HG03432 (cell line): ENCODE data around the gene TPCN2.

Experiments
- ATAC-seq: cut with Tn5 transposase; IDR thresholded peaks from one replicate; pipeline ENCODE4 v1.9.1; 2021; ENCODE audit warnings: mild to moderate bottlenecking, moderate library complexity; ENCODE audit not compliant: unreplicated experiment

TPCN2 gene

DNA sequence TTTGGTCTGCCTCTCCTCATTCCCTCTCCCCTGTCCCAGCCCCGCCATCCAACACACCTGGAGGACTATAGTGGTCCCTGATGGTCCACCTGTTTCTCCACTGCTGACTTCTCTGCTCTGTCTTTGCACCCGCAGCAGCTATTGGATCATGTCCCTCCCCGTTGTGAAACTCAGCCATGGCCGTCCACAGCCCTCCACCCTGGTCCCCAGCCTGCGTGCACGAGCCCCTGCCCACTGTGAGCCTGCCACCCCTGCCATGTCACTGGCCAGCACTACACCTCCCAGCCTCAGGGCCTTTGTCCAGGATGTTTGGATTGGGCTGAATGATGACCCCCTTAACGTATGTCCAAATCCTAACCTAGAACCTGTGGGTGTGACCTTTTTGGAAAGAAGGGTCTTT lies 59.3 kb downstream of the TPCN2 start:
- ATAC-seq, result no peak

DNA sequence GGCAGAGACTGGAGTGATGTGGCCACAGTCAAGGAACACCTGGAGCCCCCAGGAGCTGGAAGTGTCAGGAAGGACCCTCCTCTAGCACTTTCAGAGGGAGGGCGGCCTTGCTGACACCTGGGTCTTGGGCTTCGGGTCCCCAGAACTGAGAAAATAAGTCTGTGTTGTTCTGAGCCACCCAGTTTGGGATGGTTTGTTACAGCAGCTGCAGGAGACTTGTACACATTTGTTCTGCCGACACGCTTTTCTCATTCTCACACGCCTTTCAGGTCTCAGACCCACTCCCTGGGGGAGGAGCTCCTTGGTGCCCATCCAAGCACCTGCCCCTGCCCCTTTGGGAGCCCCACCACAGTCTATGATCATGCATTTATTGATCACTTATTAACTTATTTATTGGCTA lies 59.8 kb downstream of the TPCN2 start:
- ATAC-seq, result no peak

DNA sequence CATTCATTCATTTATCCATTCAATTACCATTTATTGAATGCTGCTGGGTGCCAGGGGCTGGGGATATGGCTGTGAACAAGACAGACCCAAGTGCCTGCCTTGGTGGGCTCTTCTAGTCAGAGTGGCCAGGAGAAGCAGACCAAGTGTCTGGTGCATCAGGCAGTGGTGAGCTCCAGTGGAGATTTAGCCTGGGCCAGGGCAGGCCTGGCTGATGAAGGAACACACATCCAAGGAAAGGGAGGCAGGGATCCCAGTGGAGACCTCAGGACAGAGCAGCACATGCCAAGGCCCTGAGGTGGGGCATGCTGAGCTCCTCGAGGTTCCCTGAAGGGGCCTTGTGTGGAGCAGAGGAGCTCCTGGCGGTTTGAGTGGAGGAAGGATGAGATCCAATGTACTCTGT lies 60.4 kb downstream of the TPCN2 start:
- ATAC-seq, result no peak

DNA sequence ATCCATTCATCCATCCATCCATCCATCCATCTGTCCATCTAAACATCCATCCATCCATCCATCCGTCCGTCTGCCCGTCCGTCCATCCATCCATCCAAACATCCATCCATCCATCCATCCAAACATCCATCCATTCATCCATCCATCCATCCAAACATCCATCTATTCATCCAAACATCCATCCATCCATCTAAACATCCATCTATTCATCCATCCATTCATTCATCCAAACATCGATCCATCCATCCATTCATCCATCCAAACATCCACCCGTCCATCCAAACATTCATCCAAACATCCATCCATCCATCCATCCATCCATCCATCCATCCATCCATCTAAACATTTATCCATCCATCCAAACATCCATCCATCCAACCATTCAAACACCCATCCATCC lies 61.7 kb downstream of the TPCN2 start:
- ATAC-seq, result no peak

DNA sequence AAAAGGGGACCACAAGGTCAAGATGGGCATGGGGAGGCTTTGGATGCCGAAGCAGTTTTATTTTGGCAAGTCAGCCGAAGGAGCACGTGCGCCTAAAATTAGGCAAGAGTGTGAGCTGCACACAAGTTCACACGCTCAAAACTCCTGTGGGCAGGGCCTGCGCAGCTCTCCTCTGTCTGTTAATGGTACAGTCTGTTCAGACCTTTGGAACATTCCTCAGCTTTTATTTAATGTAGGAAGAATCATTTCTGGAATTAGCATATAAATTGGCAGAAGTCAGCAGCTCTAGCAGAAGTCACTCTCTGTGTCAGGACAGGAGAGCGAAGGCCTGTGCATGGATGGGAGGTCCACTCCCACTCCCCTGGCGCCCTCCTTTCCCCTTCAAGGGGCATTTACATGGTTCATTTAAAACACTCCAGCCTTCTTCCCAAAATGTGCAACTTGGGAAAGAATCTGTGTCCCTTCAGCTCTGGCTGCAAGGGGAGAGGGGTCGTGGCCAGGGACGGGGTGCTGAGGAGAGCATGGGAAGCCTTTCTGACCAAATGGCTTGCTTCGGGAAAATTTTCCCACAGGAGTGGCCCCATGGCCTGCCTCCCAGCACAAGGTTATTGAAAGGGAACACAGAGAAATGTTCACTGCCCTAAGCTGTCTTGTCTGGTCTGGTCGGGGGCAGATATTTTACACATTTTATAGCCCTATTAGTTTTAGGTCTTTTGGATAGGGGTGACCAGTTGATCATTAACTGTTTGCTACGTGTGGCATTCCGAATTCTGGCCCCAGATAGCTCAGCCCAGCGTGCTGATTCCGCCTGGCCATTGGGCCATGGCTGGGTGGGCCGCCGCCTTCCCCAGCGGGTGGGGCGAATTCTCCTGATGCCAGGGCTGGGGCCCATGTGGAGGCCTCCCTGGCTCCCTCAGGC lies 63.2 kb downstream of the TPCN2 start:
- no peak for ATAC-seq

DNA sequence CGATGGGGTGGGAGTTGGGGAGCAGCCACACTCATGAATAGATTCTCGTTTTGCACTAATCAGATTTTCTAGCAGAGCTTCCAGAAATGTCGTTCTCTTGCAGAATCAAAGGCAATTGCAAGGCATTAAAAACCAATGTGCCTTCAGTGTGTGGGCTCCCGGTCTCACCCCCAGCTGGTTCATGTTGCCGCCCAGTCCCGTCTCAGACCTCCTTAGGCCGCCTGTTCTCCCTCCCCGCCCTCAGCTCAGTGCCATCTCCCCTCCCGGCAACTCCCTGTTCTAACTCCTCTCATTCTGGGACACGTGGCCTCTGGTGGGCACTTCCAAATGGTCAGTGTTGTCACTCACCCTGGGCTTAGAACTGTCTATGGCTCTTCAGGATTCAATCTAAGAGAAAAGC lies 64.5 kb downstream of the TPCN2 start:
- ATAC-seq, result no peak

DNA sequence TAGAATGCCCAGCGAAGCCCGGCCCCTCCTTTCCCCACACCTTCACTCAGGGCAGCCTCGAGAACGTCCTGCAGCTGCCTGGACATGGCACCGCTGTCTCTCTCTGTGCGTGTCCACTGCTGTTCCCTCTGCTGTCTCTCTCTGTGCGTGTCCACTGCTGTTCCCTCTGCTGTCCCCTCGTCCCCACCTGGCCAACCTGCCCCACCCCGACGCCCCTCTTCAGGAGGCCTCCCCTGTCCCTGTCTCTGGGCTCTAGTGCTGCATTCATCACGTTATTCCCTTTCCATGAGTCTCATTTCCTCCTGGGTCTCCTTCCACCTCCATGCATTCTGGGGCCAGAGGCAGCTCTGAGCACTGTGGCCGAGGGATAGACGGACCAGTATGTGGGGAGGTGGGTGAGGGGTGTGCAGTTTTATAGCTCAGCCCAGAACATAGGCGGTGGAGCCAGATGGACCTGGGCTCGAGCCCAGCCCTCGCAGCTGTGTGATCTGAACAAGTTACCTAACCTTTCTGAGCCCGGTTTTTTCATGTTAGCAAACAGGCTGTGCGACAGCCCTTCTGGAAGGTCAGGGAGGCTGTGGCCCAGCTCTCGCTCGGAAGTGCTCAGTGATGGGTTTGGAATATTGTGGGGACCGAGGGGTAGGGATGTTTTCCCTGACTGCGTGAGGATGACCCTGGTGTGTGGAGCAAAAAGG lies 65.1 kb downstream of the TPCN2 start:
- no peak for ATAC-seq

DNA sequence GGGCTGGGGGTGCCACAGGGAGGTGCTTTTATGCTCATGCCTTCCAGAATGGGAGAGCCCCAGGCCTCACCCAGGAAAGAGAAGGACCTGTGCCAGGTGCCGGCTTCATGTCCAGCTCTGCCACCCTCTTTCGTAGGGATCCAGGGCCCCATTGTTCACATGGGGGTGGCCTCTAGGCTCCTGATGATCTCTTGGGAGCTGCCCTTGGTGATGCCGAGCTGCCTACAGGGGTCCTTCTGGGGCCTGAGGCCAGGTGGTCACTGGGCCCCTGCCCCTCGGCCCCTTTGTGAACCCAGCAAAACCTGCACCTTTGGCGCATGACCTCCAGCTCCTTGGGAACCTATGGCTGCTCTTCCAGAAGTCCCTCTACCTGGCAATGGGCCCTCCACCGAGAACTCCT lies 65.6 kb downstream of the TPCN2 start:
- ATAC-seq, result no peak

DNA sequence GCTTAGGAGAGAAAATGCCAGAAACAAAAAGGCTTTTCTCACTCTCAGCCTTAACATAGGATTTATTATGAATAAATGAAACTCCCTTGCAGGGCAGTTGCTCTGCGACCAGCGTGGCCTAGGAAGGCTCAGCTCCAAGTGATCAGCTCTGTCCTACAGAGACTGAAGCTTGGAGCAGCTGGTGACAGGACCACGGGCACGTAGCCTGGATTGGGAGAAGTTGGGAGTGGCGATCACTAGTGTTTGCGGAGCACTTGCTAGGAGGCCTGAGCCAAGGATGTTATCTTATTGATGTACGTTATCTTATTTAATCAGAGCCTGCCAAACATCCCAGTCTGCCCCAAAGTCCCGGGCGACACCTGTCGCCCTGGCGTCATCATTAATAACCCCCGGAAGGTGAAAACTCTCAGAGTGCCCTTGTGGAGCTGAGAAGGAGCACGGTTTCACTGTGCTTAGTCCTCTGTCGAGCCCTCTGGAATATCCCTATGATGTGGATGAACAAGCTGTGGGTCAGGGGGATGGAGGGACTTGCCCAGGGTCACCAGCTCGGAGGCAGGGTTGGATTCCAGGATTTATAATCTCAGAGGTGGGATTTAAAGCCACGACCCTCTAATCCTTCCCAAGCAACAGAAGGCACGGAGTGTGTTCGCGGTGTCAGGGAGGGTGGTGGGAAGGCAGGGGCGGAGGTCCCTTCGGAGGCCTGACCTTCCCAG lies 66.2 kb downstream of the TPCN2 start:
- no peak for ATAC-seq

DNA sequence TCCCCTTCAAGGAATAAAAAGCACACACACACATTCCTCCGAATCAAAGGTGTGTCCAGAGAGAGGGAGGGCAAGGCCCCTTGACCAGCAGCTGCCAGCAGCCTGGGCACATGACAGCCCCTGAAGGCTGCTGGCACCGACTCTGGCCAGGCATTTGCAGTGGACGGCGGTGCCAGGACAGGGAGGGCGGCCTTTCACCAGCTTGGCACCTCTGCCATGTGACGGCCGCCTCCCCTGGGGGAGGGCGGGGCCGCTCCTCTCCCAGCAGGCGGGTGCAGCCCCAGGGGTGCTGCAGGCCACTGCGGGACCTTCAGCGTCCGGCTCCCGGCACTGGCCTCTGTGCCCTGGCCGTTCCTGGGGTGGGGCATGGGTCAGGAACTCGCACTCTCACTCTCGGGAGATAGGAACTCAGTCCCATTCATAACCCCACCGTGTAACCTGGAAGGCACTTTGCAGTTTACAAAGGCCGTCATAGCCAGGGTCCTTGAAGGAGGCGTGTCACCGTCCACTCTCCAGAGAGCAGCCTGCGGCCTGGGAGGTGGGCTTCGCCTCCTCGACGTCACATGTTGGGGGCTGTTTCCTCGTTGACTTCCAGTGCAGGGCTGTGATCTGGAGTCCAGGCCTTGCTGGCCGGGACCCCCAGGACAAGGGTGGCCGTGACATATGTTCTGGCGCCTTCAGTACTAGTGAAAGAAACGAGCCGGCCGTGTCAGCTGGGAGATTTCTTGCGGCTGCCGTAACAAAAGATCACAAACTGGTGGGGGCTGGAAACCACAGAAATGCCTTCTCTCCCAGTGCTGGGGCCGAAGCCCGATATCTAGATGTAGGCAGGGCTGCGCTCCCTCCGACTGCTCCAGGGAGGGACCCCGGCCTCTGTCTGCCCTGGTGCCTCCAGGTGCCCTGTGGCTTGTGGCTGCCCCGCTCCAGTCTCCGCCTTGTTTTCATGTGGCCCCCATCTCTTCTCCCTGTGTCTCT lies 67.1 kb downstream of the TPCN2 start:
- no peak for ATAC-seq

DNA sequence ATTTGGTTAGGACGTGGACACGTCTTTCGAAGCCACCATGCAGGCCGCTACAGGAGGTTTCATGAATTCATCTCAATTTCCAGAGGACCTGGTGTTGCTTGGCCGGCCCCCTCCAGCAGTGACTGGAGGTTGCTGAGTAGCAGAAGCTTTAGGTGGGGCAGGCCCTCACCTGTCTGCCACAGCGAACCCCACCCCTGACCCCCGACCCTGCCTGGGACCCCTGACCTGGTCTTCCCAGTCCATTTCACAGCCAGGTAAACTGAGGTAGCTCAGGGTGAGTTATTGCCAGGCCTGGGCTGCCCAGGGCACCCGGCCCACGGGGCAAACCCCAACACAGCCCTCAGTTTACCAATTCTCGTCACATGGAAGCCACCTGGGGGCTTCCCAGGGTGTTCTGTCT lies 67.9 kb downstream of the TPCN2 start:
- ATAC-seq, result no peak

DNA sequence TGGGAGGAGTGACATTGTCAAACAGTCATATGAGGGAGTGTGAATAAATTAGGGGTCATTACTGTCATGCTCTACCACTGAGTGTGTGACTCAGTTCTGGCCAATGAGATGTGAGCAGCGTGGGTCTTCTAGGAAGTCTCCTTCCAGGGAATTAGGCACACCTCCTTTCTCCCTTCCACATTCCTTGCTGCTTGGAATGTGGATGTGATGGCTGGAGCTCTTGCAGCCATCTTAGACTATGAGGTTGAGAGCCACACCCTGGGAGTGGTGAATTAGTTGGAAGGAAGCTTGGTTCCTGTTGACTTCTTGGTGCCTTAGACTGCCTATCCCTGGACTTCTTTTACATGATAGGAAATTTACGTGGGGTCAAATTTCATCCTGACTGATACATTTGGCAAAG lies 70.5 kb downstream of the TPCN2 start:
- no peak for ATAC-seq

DNA sequence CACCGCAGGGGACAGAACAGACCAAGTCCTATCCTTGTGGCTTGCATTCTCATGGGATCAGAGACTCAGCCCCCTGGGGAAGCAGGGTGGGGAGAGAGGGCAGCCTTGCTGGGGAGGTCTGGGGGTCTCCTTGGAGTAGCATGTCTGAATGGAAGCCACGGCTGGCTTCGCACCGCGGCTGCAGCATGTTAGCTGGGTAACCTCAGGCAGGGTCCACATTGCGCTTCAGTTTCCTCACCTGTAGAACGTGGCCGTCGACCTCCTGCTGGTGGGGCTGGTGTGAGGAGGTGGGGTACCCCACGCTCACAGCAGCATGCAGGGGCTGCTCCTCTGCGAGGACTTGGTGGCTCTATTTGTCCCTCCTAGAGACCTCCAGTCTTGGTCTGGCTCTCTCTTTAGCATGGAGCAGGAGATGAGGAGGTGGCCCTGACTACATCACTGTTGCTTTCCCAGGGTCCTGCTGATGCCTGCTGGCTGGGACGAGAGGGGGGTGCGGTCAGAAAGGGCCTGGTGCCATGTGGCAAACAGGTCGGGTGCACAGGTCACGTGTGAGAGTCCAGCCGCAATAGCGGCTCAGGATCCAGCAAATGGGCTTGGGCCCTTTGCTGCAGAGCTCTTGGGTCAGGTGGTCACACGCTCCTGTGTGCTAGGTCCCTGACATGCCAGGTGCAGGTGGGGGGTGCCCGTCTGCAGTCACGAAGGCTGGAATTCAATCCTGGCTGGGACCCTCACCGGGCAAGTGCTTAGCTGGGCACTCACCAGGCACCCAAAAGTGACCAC lies 71.6 kb downstream of the TPCN2 start:
- no peak for ATAC-seq

DNA sequence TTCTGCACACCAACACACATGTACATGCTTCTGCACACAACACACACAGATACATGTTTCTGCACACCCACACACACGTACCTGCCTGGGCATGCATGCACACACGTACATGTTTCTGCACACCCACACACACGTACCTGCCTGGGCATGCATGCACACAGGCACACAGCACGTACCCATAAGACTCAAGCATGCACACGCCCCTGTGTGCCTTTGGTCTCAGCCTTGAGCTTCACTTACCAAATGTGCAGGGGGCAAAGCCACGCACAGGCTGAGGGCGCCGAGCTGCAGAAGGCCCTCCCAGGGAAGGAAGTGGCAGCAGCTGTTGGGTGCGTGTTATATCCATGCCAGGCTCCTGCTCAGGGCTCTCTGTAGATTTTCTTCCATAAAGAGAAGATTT lies 72.3 kb downstream of the TPCN2 start:
- ATAC-seq, result no peak

DNA sequence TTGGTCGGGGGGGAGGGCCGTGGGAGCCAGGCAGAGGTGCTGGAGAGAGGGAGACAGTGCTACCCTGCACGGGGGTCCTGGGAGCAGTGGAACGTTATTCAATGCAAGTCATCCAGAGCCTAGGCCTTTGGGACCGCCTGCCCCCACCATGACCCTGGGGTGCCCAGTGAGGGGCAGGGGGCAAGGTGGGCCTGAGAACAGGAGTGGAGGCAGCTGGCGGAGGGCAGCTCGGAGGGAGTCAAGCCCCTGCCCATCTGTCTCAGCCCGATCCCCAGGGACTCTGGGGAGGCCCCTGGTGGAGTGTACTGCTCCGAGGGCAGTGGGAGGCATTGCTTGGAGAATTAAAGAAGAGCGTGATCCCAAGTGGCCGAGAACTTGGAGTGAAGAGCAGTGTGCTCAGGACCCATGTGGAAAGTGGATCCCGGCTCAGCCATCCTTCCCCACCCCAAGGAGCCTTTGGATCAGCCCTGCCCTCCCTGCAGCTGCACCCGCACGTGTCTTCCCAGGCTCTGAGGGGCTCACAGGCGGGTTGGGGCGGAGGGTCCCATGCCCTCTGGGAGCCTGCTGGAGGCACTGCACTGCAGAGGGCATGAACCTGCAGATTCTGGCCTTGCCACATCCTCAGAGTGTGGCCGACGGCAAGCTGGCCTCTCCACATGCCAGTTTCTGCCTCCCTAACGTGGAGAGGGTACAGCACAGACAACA lies 73.0 kb downstream of the TPCN2 start:
- ATAC-seq, result no peak

DNA sequence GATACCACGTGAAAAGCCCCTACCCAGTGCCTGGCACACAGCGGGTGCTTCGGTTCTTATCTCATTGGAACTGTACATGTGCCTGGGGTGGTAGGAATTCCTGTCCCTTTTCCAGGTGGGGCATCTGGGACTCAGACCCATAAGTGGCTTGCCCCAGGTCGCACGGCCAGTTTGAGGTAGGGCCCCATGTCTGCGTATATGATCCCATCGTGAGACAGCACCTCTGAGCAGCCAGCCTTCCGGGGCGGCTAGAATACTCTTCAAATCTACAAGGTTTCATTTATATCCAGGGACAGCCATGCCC lies 73.5 kb downstream of the TPCN2 start:
- no peak for ATAC-seq

DNA sequence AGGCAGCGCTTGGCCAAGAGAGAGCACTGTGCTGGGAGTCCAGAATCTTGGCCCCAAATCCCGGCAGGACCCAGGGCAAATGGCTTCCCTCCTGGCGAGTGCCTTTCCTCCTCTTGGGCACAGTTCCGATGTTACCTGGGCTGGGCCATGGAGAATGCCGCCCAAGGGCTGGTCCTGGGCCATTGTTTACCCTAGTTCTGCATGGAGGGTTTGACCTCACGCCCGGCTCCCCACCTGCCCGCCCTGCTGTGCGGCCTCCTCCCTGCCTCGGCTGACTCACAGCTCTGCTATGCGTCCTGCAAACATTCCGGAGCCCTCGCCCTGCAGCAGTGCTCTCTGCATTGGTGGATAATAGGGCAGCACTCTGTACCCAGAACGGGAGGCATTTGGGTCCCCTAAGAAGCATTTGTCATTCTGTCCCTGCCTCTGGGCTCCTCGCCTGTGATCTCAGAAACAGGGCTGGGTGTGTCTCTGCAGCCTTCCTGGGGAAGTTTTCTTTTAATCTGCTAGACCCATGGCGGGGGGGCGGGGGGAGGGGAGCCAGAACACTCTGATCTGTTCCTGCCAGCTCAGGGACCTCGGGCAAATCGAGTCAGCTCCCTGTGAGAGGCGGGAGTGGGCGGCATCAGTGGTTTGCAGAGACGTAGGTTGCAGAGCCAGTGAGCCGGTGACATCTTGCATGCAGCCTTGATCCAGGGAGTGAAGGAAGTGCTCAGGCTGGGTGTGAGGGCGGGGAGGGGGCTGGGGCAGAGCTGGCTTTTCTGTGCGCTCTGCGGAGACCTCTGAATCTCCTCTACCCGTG lies 74.1 kb downstream of the TPCN2 start:
- ATAC-seq, result no peak
